ENCODE data around the gene MAP4K3.

Gene MAP4K3

GRCh38 chr2:39304200-39304599 is 132.9 kb downstream of the MAP4K3 start:
- CTCF ChIA-PET = no interaction called here
- POLR2A ChIA-PET = no interaction called here
- TF ChIP-seq L3MBTL2 (conservative IDR thresholded peaks at IDR 0.05) (no peak), SP1 (IDR thresholded peaks at IDR 0.05) (no peak), NFRKB (IDR thresholded peaks at IDR 0.05) (no peak), FOXK2 (IDR thresholded peaks at IDR 0.05) (no peak), HDGF (IDR thresholded peaks at IDR 0.05; ENCODE audit: borderline replicate concordance) (no peak), TARDBP (IDR thresholded peaks at IDR 0.05) (no peak), ZNF384 (IDR thresholded peaks at IDR 0.05) (no peak)

GRCh38 chr2:39301352-39301751 is 135.7 kb downstream of the MAP4K3 start:
- no peak for DNase-seq (ENCODE audit: extremely low spot score)
- TF ChIP-seq TARDBP (IDR thresholded peaks at IDR 0.05) (no peak), FOXA1 (IDR thresholded peaks at IDR 0.05) (no peak), SP1 (IDR thresholded peaks at IDR 0.05) (no peak), NFRKB (IDR thresholded peaks at IDR 0.05) (no peak), PKNOX1 (IDR thresholded peaks at IDR 0.05) (no peak), SUZ12 (IDR thresholded peaks at IDR 0.05) (no peak), BHLHE40 (IDR thresholded peaks at IDR 0.05; ENCODE audit: borderline replicate concordance) (no peak), HDGF (IDR thresholded peaks at IDR 0.05; ENCODE audit: borderline replicate concordance) (no peak), CTBP1 (IDR thresholded peaks at IDR 0.05; ENCODE audit: borderline replicate concordance) (no peak), ELF4 (IDR thresholded peaks at IDR 0.05) (no peak)
- ChIA-PET CTCF (no interaction called here), POLR2A (no interaction called here)

More at GRCh38 chr2:39304200-39304599, 132.9 kb downstream of the MAP4K3 start:
- DNase-seq (ENCODE audit: extremely low spot score) = no peak

- ChIA-PET CTCF (no interaction called here), POLR2A (no interaction called here)
- TF ChIP-seq PKNOX1 (IDR thresholded peaks at IDR 0.05) (no peak), FOXM1 (IDR thresholded peaks at IDR 0.05; ENCODE audit: borderline replicate concordance) (no peak), ELF4 (IDR thresholded peaks at IDR 0.05) (no peak), FOXA1 (IDR thresholded peaks at IDR 0.05) (no peak), CTBP1 (IDR thresholded peaks at IDR 0.05; ENCODE audit: borderline replicate concordance) (no peak), SP1 (IDR thresholded peaks at IDR 0.05) (no peak), LEF1 (IDR thresholded peaks at IDR 0.05; ENCODE audit: borderline replicate concordance) (no peak), HDGF (IDR thresholded peaks at IDR 0.05; ENCODE audit: borderline replicate concordance) (no peak), BHLHE40 (IDR thresholded peaks at IDR 0.05; ENCODE audit: borderline replicate concordance) (no peak), TARDBP (IDR thresholded peaks at IDR 0.05) (no peak), L3MBTL2 (conservative IDR thresholded peaks at IDR 0.05) (no peak), FOXK2 (IDR thresholded peaks at IDR 0.05) (no peak), SUZ12 (IDR thresholded peaks at IDR 0.05) (no peak), ARNT (IDR thresholded peaks at IDR 0.05) (no peak)
- no peak for DNase-seq (ENCODE audit: extremely low spot score)
These were observed 136.8 kb downstream of the MAP4K3 start for GRCh38 chr2:39300044-39300978.

GRCh38 chr2:39290433-39290832 is 146.7 kb downstream of the MAP4K3 start:
- ChIA-PET CTCF (no interaction called here), POLR2A (no interaction called here)
- no peak for DNase-seq (ENCODE audit: extremely low spot score)
- TF ChIP-seq FOXM1 (IDR thresholded peaks at IDR 0.05; ENCODE audit: borderline replicate concordance) (no peak), FOXK2 (IDR thresholded peaks at IDR 0.05) (no peak), FOXA1 (IDR thresholded peaks at IDR 0.05) (no peak), TARDBP (IDR thresholded peaks at IDR 0.05) (no peak), LEF1 (IDR thresholded peaks at IDR 0.05; ENCODE audit: borderline replicate concordance) (no peak), ZNF384 (IDR thresholded peaks at IDR 0.05) (no peak), ELF4 (IDR thresholded peaks at IDR 0.05) (no peak), HDGF (IDR thresholded peaks at IDR 0.05; ENCODE audit: borderline replicate concordance) (no peak), SP1 (IDR thresholded peaks at IDR 0.05) (no peak), L3MBTL2 (conservative IDR thresholded peaks at IDR 0.05) (no peak), PKNOX1 (IDR thresholded peaks at IDR 0.05) (no peak), SUZ12 (IDR thresholded peaks at IDR 0.05) (no peak), NFRKB (IDR thresholded peaks at IDR 0.05) (no peak), CTBP1 (IDR thresholded peaks at IDR 0.05; ENCODE audit: borderline replicate concordance) (no peak), ARNT (IDR thresholded peaks at IDR 0.05) (no peak), BHLHE40 (IDR thresholded peaks at IDR 0.05; ENCODE audit: borderline replicate concordance) (no peak)

GRCh38 chr2:39289609-39290008 is 147.5 kb downstream of the MAP4K3 start:
- ChIA-PET POLR2A (no interaction called here), CTCF (no interaction called here)
- TF ChIP-seq PKNOX1 (IDR thresholded peaks at IDR 0.05) = no peak
- no peak for TF ChIP-seq FOXA1 (IDR thresholded peaks at IDR 0.05)
- no peak for TF ChIP-seq ZNF384 (IDR thresholded peaks at IDR 0.05)
- TF ChIP-seq HDGF (IDR thresholded peaks at IDR 0.05; ENCODE audit: borderline replicate concordance) = no peak
- TF ChIP-seq FOXK2 (IDR thresholded peaks at IDR 0.05) = no peak
- no peak for TF ChIP-seq ARNT (IDR thresholded peaks at IDR 0.05)
- no peak for DNase-seq (ENCODE audit: extremely low spot score)
